CD4-positive, alpha-beta T cell (primary cell): ENCODE data around the gene FBXO3. TPM values are rescaled to one million over a fixed set of nuclear protein-coding genes. Genes with fewer than 3 reads are reported as not detected.
"Not testable (repeated sequence)": the region's sequence is repeated elsewhere in the genome, so short reads cannot be mapped to it uniquely, and the experiment has no call there.

Experiments used
- ATAC-seq: fragments of 200-7000 bp; cut with Tn5 transposase; one replicate; pipeline ENCODE4 v1.10.0; 2022; ENCODE audit warnings: mild to moderate bottlenecking; ENCODE audit not compliant: poor library complexity
- CTCF ChIA-PET: fragments of 350-600 bp; sonication (Branson Sonifier 250); formaldehyde crosslinking; loops from one replicate; lab custom pipeline; 2021; ENCODE audit warnings: antibody characterized with exemption, inconsistent platforms; lab: Charles Lee
- POLR2A ChIA-PET: fragments of 350-600 bp; sonication (Branson Sonifier 250); formaldehyde crosslinking; loops from one replicate; lab custom pipeline; 2021; ENCODE audit warnings: antibody characterized with exemption, inconsistent platforms; lab: Charles Lee
- DNase-seq, 14 experiments: peaks; one replicate each; pipeline ENCODE4 v3.0.0-alpha.2; 2013 to 2020; ENCODE audit warnings: mixed read lengths in 2 of 14
- H3K27ac ChIP-seq, 2 donors: one replicate each; pipeline versions ENCODE4 v1.5.1 to v1.7.0; 2013; ENCODE audit warnings: low read length in 2 of 2, low read depth in 1 of 2, mild to moderate bottlenecking in 1 of 2
- H3K27me3 ChIP-seq, 2 experiments: 1 replicate in 1 of 2; 2 replicates in 1 of 2; pipeline versions ENCODE4 v1.6.1 to v1.7.0; 2013; ENCODE audit warnings: low read length in 2 of 2, control low read depth in 1 of 2, mild to moderate bottlenecking in 1 of 2, moderate library complexity in 1 of 2; ENCODE audit not compliant: insufficient read depth in 2 of 2, control insufficient read depth in 1 of 2
- H3K36me3 ChIP-seq: one replicate; pipeline ENCODE4 v1.6.1; 2013; ENCODE audit warnings: low read length, control low read depth; ENCODE audit not compliant: insufficient read depth
- H3K4me1 ChIP-seq: one replicate; pipeline ENCODE4 v1.6.1; 2013; ENCODE audit warnings: low read length, control low read depth; ENCODE audit not compliant: insufficient read depth
- H3K4me3 ChIP-seq: one replicate; pipeline ENCODE4 v1.5.1; 2013; ENCODE audit warnings: mild to moderate bottlenecking, low read length, moderate library complexity
- H3K9me3 ChIP-seq, 2 experiments: 1 replicate in 1 of 2; 2 replicates in 1 of 2; pipeline versions ENCODE4 v1.6.1 to v1.7.0; 2013; ENCODE audit warnings: low read length in 2 of 2, mild to moderate bottlenecking in 2 of 2, control low read depth in 1 of 2, moderate library complexity in 1 of 2; ENCODE audit not compliant: control insufficient read depth in 1 of 2, insufficient read depth in 1 of 2
- H3K27ac Mint-ChIP-seq: one replicate; pipeline ENCODE4 v1.8.0; 2020; ENCODE audit warnings: mixed read lengths
- H3K27me3 Mint-ChIP-seq: one replicate; pipeline ENCODE4 v1.8.0; 2021; ENCODE audit warnings: mixed read lengths
- H3K36me3 Mint-ChIP-seq: one replicate; pipeline ENCODE4 v1.8.0; 2021; ENCODE audit warnings: low read depth, mixed read lengths
- H3K4me1 Mint-ChIP-seq: one replicate; pipeline ENCODE4 v1.8.0; 2021; ENCODE audit warnings: low read depth, mixed read lengths
- H3K4me3 Mint-ChIP-seq: one replicate; pipeline ENCODE4 v1.8.0; 2020; ENCODE audit warnings: mild to moderate bottlenecking, mixed read lengths
- H3K9me3 Mint-ChIP-seq: one replicate; pipeline ENCODE4 v1.8.0; 2020; ENCODE audit warnings: mixed read lengths
- CTCF ChIP-seq: fragments of 200-600 bp; IDR thresholded peaks from one replicate; pipeline ENCODE4 v1.8.0; 2022; ENCODE audit warnings: antibody characterized with exemption, mild to moderate bottlenecking
- intact Hi-C, 2 experiments: fragments of 100-400 bp; cut with DNase I in 1 of 2; cut with micrococcal nuclease in 1 of 2; formaldehyde crosslinking; loops; one replicate each; pipeline versions ENCODE4 v1.15.1 to v1.9.0; 2023 to 2025; cut with DNase I, micrococcal nuclease
- polyA plus RNA-seq, 2 donors: library from polyadenylated mRNA; unstranded; fragments of 120-200 nt; gene quantifications; one replicate each; pipeline ENCODE4 v1.2.1, GENCODE V29; 2013
- total RNA-seq, 174 experiments: library from RNA in 2 of 174; stranded (reverse) in 2 of 174; gene quantifications; one replicate each; pipeline ENCODE4 v1.2.3 and lab custom pipeline; 2021 to 2026

Gene FBXO3
- total RNA-seq (10 to 100 TPM; 62.0 to 63.4 TPM), total RNA-seq (lab: John Stamatoyannopoulos, UW) (23.8 to 176 (median 122) reads per million in 172 experiments)
- 40.8 TPM for polyA plus RNA-seq (2013, experiment 1 of 2)
- 44.7 TPM for polyA plus RNA-seq (2013, experiment 2 of 2)

- H3K4me3 Mint-ChIP-seq, result peak within 1 kb of the TSS; percentile 97
- TF ChIP-seq CTCF, result no peak
- no peaks in the 10 kb centered on the region for H3K9me3 Mint-ChIP-seq
- peaks cover 37% of the 10 kb centered on the region for H3K36me3 Mint-ChIP-seq
- DNase-seq (peak; percentile 78 to 95 (median 86)), ATAC-seq (peak; percentile 86)
- no peaks in the 10 kb centered on the region for H3K9me3 ChIP-seq
- peak within 1 kb of the TSS; percentile 64 to 75 for H3K27ac ChIP-seq
- peaks cover 41% of the 10 kb centered on the region for H3K4me1 ChIP-seq
- H3K36me3 ChIP-seq, result peaks cover 13% of the 10 kb centered on the region
- H3K4me3 ChIP-seq, result peak within 1 kb of the TSS; percentile 73
- intact Hi-C loops, result loop anchor here (2.0 to 10.0 kb wide), 7 partner anchors 37 to 1141 kb away; partner anchors contain the start of genes C11orf91 (in 2 of the 2), APIP (in 1 of the 2), CAPRIN1 (in 1 of the 2) and CAT (in 1 of the 2)
- peak within 1 kb of the TSS; percentile 97 for H3K27ac Mint-ChIP-seq
- ChIA-PET POLR2A (interaction anchor here (1.0 to 2.8 kb wide), 11 partner anchors 19 to 613 kb away, joined by 3 to 16 read pairs (median 4); partner anchors contain the start of genes CD59, CSTF3 and NAT10), CTCF (no interaction called here)
- H3K27me3 ChIP-seq, result peaks cover 0 to 7% of the 10 kb centered on the region in 2 experiments
- H3K27me3 Mint-ChIP-seq, result peaks cover 8% of the 10 kb centered on the region
- peaks cover 61% of the 10 kb centered on the region for H3K4me1 Mint-ChIP-seq
Observed at GRCh38 chr11:33773987-33774735, at the start of gene FBXO3. Gene FBXO3, minus strand, starts transcription at chr11:33774520. Its CDS starts 23 bp downstream, at chr11:33774497.

GRCh38 chr11:33822981-33823380 is 48.7 kb upstream of the FBXO3 start:
- H3K4me1 ChIP-seq, ATAC-seq, H3K4me1 Mint-ChIP-seq, H3K4me3 ChIP-seq, H3K9me3 ChIP-seq, DNase-seq, intact Hi-C loops, H3K9me3 Mint-ChIP-seq, H3K36me3 Mint-ChIP-seq, CTCF ChIA-PET, H3K27ac ChIP-seq, POLR2A ChIA-PET, H3K36me3 ChIP-seq, H3K4me3 Mint-ChIP-seq, H3K27ac Mint-ChIP-seq: not testable (repeated sequence)
- peaks cover 24% of the 10 kb centered on the region for H3K27me3 Mint-ChIP-seq
- peaks cover 18 to 39% of the 10 kb centered on the region in 2 experiments for H3K27me3 ChIP-seq

- TF ChIP-seq CTCF, result no peak
- peaks cover 9 to 10% of the 10 kb centered on the region in 2 experiments for H3K27me3 ChIP-seq
Observed at GRCh38 chr11:33819278-33820035, 45.1 kb upstream of the FBXO3 start.

More at GRCh38 chr11:33819278-33820035, 45.1 kb upstream of the FBXO3 start:
- no peak overlapping the region for H3K27ac ChIP-seq
- no peaks in the 10 kb centered on the region for H3K4me1 ChIP-seq
- Mint-ChIP-seq H3K4me3 (no peak overlapping the region), H3K27ac (no peak overlapping the region), H3K27me3 (peaks cover 10% of the 10 kb centered on the region), H3K36me3 (no peaks in the 10 kb centered on the region), H3K4me1 (no peaks in the 10 kb centered on the region), H3K9me3 (no peaks in the 10 kb centered on the region)
- H3K4me3 ChIP-seq, result no peak overlapping the region
- DNase-seq, result no peak
- CTCF ChIA-PET, result no interaction called here
- intact Hi-C loops, result no loop called here
- no peaks in the 10 kb centered on the region for H3K36me3 ChIP-seq
- H3K9me3 ChIP-seq, result no peaks in the 10 kb centered on the region
- POLR2A ChIA-PET, result no interaction called here
- ATAC-seq, result no peak
